Large intestine (tissue), 3 donors: Measurements from ENCODE around the gene TPCN1. TPM values are rescaled to one million over a fixed set of nuclear protein-coding genes. Genes with fewer than 3 reads are reported as not detected.
A peak's percentile ranks its signal among the peaks of the same experiment; 100 is the strongest.

Source experiments
- DNase-seq, 2 donors: peaks; one replicate each; pipeline versions ENCODE4 v3.0.0 to v3.0.0-alpha.2; 2013
- H3K27ac ChIP-seq: one replicate; pipeline ENCODE4 v1.5.1; 2013; ENCODE audit warnings: low read length
- H3K27me3 ChIP-seq: 2 replicates; pipeline ENCODE4 v1.6.1; 2013; ENCODE audit warnings: low read length; ENCODE audit not compliant: control insufficient read depth, insufficient read depth
- H3K36me3 ChIP-seq: 2 replicates; pipeline ENCODE4 v1.6.1; 2013; ENCODE audit warnings: low read length; ENCODE audit not compliant: control insufficient read depth, insufficient read depth
- H3K4me1 ChIP-seq: one replicate; pipeline ENCODE4 v1.6.1; 2013; ENCODE audit warnings: low read length; ENCODE audit not compliant: control insufficient read depth, insufficient read depth
- H3K4me3 ChIP-seq: one replicate; pipeline ENCODE4 v1.5.1; 2013; ENCODE audit warnings: low read length
- H3K9me3 ChIP-seq: one replicate; pipeline ENCODE4 v1.6.1; 2013; ENCODE audit warnings: mild to moderate bottlenecking, low read depth, low read length, moderate library complexity; ENCODE audit not compliant: control insufficient read depth
- WGBS: methylation state at CpG from one replicate; pipeline ENCODE4 v1.1.5; 2013; ENCODE audit warnings: low lambda C conversion rate; ENCODE audit not compliant: insufficient coverage; 5-methylcytosine and 5-hydroxymethylcytosine counted together
- polyA plus RNA-seq: library from polyadenylated mRNA; unstranded; fragments of 120-200 nt; gene quantifications from one replicate; pipeline ENCODE4 v1.2.1, GENCODE V29; 2013

The TPCN1 gene
- polyA plus RNA-seq, 1 donor = 65.5 TPM

DNA sequence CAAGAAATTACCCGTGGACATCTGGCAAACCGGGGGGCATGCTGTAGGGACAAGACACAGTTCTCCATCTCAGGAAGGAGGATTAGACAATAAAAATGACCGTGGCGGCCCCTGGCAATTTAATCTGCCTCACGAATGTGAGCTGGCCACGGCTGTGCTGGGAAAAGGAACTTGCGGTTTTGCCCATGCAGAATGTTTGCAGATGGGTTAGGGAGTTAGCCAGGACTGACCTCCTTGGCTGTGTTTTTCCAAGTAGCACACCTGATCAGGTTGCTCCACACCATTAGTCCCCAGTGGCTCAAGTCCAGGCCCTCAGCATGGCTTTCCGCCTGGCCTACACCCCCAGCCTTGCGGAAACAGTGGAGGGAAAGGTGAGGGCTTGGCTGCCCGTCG, 20.8 kb downstream of the TPCN1 start:
- WGBS = no CpG with 5 or more reads among the region's 11 CpGs
- Histone ChIP-seq H3K9me3 (no peaks in the 10 kb centered on the region), H3K36me3 (peaks cover 30% of the 10 kb centered on the region), H3K4me3 (no peak overlapping the region), H3K4me1 (peaks cover 86% of the 10 kb centered on the region), H3K27me3 (no peaks in the 10 kb centered on the region), H3K27ac (peak overlapping the region; percentile 94)
- no peak for DNase-seq

- no CpG with 5 or more reads among the region's 8 CpGs for WGBS
These were observed 21.3 kb downstream of the TPCN1 start for GRCh38 chr12:113242560-113242959.

DNA sequence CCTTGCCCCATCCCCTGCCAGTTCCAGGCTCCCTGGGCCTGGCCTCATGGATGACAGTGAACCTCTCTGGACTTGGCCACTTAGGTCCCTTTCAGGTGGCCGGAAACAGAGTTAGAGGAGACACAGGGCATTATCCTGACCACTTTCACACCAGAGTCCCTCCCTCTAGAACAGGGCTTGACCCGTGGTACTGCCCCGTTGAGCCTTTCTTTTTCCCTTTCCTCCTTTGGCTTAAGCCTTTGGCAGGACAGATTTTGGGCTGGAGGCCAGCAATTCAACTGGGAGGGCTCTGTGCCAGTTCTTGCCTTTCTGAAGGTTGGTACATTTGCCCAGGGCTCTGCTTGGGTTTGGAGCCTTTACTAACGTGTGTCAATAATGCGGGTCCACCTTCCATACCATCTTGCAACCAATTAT, 22.8 kb downstream of the TPCN1 start:
- peaks cover 83% of the 10 kb centered on the region for H3K4me1 ChIP-seq
- no peak overlapping the region for H3K27ac ChIP-seq
- peaks cover 24% of the 10 kb centered on the region for H3K36me3 ChIP-seq
- no peak for DNase-seq
- H3K4me3 ChIP-seq = no peak overlapping the region
- H3K27me3 ChIP-seq = no peaks in the 10 kb centered on the region
- no peaks in the 10 kb centered on the region for H3K9me3 ChIP-seq
- no CpG with 5 or more reads among the region's 5 CpGs for WGBS

More at GRCh38 chr12:113242560-113242959, 21.3 kb downstream of the TPCN1 start:
- Histone ChIP-seq H3K27ac (peak overlapping the region; percentile 94), H3K27me3 (no peaks in the 10 kb centered on the region), H3K9me3 (no peaks in the 10 kb centered on the region), H3K4me1 (peaks cover 89% of the 10 kb centered on the region), H3K36me3 (peaks cover 32% of the 10 kb centered on the region), H3K4me3 (no peak overlapping the region)
- DNase-seq = no peak

DNA sequence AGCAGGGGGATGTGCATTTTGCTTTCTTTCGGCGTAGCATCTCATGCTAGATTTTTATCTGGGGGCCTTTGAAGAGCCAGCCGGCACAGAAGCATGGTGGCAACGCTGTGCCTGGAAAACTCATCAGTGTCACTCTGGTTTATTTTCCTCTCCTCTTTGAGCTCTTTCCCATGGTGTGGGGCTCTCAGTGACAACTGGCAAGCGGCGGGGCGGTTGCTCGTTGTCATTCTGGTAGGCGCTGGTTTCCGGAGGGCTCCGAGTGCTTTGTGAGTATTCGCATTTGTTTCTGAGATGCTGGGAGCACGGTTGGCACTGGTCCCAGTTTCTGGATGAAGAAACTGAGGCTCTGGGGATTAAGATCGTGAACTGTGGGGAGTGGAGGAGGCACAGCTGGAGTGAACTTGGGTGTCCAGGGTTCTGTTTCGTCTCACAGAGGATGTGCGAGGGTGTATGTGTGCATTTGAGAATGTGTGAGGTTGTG, 23.3 kb downstream of the TPCN1 start:
- DNase-seq = no peak
- H3K36me3 ChIP-seq = peaks cover 28% of the 10 kb centered on the region
- H3K9me3 ChIP-seq = no peaks in the 10 kb centered on the region
- H3K27me3 ChIP-seq = no peaks in the 10 kb centered on the region
- no peak overlapping the region for H3K4me3 ChIP-seq
- peak overlapping the region; percentile 80 for H3K27ac ChIP-seq
- whole genome bisulfite sequencing = 100% methylated on average over 2 of the region's 16 CpGs
- peaks cover 78% of the 10 kb centered on the region for H3K4me1 ChIP-seq

DNA sequence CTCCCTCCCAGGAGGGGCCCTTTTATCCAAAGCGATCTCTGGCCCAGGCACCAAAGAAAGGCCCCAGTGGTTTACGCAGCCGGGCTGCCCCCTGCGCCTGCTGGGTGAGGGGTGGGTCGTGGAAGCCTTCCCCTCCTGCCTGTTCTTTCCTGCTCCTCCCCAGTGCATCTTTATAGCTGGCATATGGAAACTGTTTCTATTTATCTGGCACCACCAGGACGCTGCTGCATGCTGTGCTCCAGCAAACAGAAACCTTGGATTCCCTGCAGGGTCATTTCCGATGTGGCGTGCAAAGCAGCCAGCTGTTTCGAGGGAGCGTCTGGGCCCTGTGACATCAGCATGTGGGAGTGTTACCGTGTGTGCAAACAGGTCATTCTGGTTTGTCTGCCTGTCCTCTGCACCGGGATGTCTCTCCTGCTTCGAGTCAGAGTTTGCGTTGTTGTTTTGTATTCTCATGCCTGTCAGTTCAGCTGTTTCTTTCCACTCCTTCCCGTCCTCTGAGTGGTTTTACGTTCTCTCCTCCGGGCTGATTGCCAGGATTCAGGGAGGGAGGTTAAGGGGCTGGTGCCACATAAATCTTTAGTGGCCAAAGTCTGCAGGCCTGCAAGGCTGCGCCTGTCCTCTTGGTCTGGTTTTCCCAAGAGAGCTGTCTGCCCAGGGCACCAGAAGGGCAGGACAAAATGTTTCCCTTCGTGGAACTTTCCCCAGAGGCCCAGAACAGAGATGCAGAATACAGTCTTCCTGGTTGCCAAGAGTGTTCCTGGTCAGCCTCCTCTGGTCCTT, 24.6 kb downstream of the TPCN1 start:
- Histone ChIP-seq H3K27ac (peak overlapping the region; percentile 97), H3K4me1 (peaks cover 65% of the 10 kb centered on the region), H3K27me3 (no peaks in the 10 kb centered on the region), H3K9me3 (no peaks in the 10 kb centered on the region), H3K36me3 (peaks cover 38% of the 10 kb centered on the region), H3K4me3 (no peak overlapping the region)
- no CpG with 5 or more reads among the region's 19 CpGs for WGBS
- peak; percentile 96 to 97 for DNase-seq

DNA sequence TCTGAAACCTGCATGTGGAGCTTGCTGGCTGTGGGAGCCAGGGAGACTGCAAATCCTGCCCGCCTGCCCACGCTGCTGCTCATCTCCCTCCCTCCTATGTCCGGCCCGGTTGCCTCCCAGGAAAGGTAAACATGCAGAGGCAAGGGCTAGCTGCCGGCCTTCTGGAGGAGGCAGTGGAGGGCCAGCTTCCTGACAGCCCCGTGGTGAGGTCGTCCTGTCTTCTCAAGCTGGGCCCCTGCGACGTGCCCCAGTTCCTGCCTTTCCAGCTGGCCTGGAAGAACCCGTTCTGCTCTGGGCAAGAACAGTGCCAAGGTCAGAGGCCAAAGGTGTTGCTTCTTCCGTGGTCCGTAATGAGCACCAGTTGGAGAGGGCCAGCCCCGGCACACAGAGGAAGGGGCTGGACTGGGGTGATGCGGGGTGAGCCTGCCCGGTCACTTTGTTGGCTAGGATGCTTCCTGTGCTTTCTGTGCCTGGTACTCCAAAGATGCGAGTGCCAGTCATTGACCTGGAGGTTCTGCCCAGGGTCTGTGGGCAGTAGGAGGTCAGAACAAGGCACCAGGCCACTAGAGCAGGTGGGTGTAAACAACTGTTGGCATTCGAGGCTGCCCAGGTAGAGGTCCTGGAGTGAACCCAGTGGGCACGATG, 25.3 kb downstream of the TPCN1 start:
- Histone ChIP-seq H3K9me3 (peaks cover 4% of the 10 kb centered on the region), H3K4me1 (peaks cover 58% of the 10 kb centered on the region), H3K4me3 (no peak overlapping the region), H3K27ac (peak overlapping the region; percentile 97), H3K36me3 (peaks cover 42% of the 10 kb centered on the region), H3K27me3 (no peaks in the 10 kb centered on the region)
- no CpG with 5 or more reads among the region's 18 CpGs for WGBS
- no peak for DNase-seq

DNA sequence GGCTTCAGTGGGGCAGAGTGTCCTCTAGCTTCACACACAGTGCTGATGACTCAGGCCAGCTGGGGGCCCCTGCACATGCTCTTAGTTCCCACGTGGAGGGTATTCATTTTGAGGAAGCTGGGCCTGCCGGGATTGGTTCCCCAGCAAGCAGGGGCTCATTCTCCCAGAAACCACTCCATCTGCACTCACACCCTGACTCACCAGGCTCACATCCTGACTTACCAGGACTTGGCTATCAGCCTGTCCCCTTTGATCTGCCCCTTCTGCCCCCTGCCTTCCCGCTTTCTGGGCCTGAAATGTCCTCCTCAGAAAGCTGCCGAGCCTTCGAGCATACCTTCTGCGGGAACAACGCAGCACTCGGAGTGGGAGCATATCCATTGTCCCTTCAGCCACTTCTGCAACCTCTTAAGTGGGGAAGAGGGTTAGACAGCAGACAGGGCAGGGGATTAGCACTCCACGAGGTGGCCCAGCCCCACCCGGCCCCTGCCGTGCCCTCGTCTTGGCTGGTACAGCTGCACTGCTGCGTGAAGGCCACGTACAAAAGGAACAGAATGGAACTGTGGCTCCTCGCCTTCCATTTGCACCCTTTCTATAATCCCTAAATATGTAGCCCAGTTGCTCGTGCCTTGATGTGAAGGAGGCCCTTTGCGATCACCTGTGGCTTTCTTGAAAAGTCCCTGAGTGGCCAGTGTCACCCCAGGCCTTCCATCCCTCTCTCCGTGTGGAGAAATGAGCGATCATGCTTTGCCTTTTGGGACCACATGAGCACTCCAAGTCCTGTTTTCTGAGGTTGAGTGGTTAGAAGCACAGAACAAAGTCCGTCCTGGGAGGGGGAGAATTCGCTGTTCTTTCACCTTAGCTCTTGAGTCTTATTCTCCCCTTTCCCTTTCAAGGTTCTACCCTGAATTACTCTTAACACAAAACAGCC, 26.1 kb downstream of the TPCN1 start:
- DNase-seq = peak in 1 of 2 donors; percentile 84
- Histone ChIP-seq H3K27ac (peak overlapping the region; percentile 97), H3K4me3 (no peak overlapping the region), H3K4me1 (peaks cover 51% of the 10 kb centered on the region), H3K9me3 (peaks cover 10% of the 10 kb centered on the region), H3K36me3 (peaks cover 50% of the 10 kb centered on the region), H3K27me3 (no peaks in the 10 kb centered on the region)
- WGBS = no CpG with 5 or more reads among the region's 21 CpGs

GRCh38 chr12:113248051-113248825, 27.0 kb downstream of the TPCN1 start:
- H3K27ac ChIP-seq = peak overlapping the region; percentile 97

DNA sequence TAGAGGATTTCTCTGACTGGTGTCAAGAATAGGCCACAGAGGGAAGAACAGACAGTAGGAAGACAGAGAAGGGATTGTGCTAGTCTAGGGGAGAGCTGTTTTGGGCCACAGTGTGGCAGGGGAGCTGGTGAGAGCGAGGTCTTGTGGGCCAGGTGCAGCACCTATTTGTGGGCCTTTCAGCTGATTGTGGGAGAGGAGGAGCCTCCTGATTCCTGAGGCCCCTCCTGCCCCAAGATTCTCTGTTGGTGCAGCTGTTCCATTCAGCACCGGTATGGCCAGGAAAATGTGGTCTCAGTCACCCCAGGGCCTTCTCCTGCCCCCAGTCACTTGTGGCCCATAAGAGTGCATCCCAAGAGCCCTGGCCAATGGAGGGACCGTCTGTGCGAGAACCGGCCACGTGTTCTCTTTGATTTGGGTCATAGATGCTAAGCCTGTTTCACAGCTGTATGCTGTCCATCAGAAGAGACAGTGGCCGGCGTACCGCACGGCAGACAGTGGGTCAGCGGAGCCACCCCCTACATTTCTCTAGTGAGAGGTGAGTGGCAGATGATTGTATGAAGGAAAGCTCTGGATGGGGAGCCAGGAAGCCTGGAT, 27.7 kb downstream of the TPCN1 start:
- no peak for DNase-seq
- Histone ChIP-seq H3K4me3 (no peak overlapping the region), H3K4me1 (peaks cover 42% of the 10 kb centered on the region), H3K27ac (no peak overlapping the region), H3K36me3 (peaks cover 54% of the 10 kb centered on the region), H3K27me3 (no peaks in the 10 kb centered on the region), H3K9me3 (peaks cover 12% of the 10 kb centered on the region)
- WGBS = no CpG with 5 or more reads among the region's 11 CpGs

More at GRCh38 chr12:113248051-113248825, 27.0 kb downstream of the TPCN1 start:
- Histone ChIP-seq H3K9me3 (peaks cover 12% of the 10 kb centered on the region), H3K36me3 (peaks cover 50% of the 10 kb centered on the region), H3K27me3 (no peaks in the 10 kb centered on the region), H3K4me1 (peaks cover 45% of the 10 kb centered on the region), H3K4me3 (no peak overlapping the region)
- DNase-seq = no peak
- no CpG with 5 or more reads among the region's 22 CpGs for WGBS
